Stimulated activated CD4-positive, alpha-beta T cell treated with anti-CD3 and anti-CD28 coated beads, Interleukin-4, amount 100 ng/mL, for 1 hour (primary cell): ENCODE results near the gene MACC1.

ENCODE experiments used
- DNase-seq: peaks from one replicate; pipeline ENCODE4 v3.0.0-alpha.2; 2020

Gene MACC1

GRCh38 chr7:20217193-20217948 is at the start of gene MACC1:
MACC1 (minus strand) TSS chr7:20217384; CDS start chr7:20161862, 55,522 bp downstream.
- DNase-seq, result no peak

GRCh38 chr7:20264623-20265022 is 47.4 kb upstream of the MACC1 start:
- DNase-seq, result no peak

- no peak for DNase-seq
Measured at GRCh38 chr7:20260223-20260622, 43.0 kb upstream of the MACC1 start.

GRCh38 chr7:20257212-20257611 is 40.0 kb upstream of the MACC1 start:
- no peak for DNase-seq

GRCh38 chr7:20249920-20250319 is 32.7 kb upstream of the MACC1 start:
- DNase-seq, result no peak

GRCh38 chr7:20249376-20249775 is 32.2 kb upstream of the MACC1 start:
- DNase-seq, result no peak

GRCh38 chr7:20246236-20246635 is 29.1 kb upstream of the MACC1 start:
- DNase-seq, result no peak

GRCh38 chr7:20244334-20245120 is 27.3 kb upstream of the MACC1 start:
- DNase-seq, result no peak

- no peak for DNase-seq
Measured at GRCh38 chr7:20241911-20242261, 24.7 kb upstream of the MACC1 start.

- DNase-seq, result no peak
Measured at GRCh38 chr7:20241194-20241910, 24.2 kb upstream of the MACC1 start.

- no peak for DNase-seq
Measured at GRCh38 chr7:20240080-20240926, 23.1 kb upstream of the MACC1 start.

GRCh38 chr7:20238754-20239324 is 21.7 kb upstream of the MACC1 start:
- DNase-seq, result no peak

- DNase-seq, result no peak
Measured at GRCh38 chr7:20238194-20238753, 21.1 kb upstream of the MACC1 start.

- DNase-seq, result no peak
Measured at GRCh38 chr7:20237464-20238193, 20.4 kb upstream of the MACC1 start.

- no peak for DNase-seq
Measured at GRCh38 chr7:20236790-20237189, 19.6 kb upstream of the MACC1 start.

- DNase-seq, result no peak
Measured at GRCh38 chr7:20236043-20236442, 18.9 kb upstream of the MACC1 start.

- DNase-seq, result no peak
Measured at GRCh38 chr7:20235288-20235687, 18.1 kb upstream of the MACC1 start.

GRCh38 chr7:20233362-20233761 is 16.2 kb upstream of the MACC1 start:
- no peak for DNase-seq

- no peak for DNase-seq
Measured at GRCh38 chr7:20232848-20233247, 15.7 kb upstream of the MACC1 start.

- DNase-seq, result no peak
Measured at GRCh38 chr7:20229646-20230500, 12.7 kb upstream of the MACC1 start.
